GM12801 (cell line): ENCODE measurements around the gene EXOC4.

ENCODE experiments used
- CTCF ChIP-seq: IDR thresholded peaks from one replicate; pipeline ENCODE4 v1.5.1; 2011; ENCODE audit warnings: control low read depth; ENCODE audit not compliant: insufficient read length; ENCODE audit errors: extremely low read depth

EXOC4 gene

GRCh38 chr7:133411395-133411794 is 158.5 kb downstream of the EXOC4 start:
- no peak for TF ChIP-seq CTCF

- TF ChIP-seq CTCF, result no peak
Measured at GRCh38 chr7:133412942-133413341, 160.1 kb downstream of the EXOC4 start.

GRCh38 chr7:133419041-133419440 is 166.2 kb downstream of the EXOC4 start:
- no peak for TF ChIP-seq CTCF

- no peak for TF ChIP-seq CTCF
Measured at GRCh38 chr7:133423618-133424017, 170.7 kb downstream of the EXOC4 start.

GRCh38 chr7:133428326-133428725 is 175.4 kb downstream of the EXOC4 start:
- TF ChIP-seq CTCF, result no peak

DNA sequence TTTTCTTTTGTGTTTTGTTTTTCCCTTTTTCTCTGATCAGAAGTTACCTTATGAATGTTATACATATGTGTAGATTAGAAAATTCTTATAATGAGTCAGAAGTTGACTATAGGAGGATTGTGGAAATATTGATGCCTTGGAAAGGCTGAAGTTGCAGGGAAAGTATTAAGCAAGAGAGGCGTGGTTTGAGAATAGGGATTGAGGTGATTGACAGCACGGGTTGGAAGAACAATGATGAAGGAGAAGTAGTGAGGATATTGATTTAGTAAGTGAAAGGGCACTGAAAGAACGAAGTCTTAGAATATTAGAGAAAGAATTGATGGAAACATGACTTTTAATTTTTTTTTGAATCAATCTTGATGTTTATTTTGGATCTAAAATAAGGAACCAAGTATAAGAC is 176.0 kb downstream of the EXOC4 start:
- TF ChIP-seq CTCF, result no peak

DNA sequence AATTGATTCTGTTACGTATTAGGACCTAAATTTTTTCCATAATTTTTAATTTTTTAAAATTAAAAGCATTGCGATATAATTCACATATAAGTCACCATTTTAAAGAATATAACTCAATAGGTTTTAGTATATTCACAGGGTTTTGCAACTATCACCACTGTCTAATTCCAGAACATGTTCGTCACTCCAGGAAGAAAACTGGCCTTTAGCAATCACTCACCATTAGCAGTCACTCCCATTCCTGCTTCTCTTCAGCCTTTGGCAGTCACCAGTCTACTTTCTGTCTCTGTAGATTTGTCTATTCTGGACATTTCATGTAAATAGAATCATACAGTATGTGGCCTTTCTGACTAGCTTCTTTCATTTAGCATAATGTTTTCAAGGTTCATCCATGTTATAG is 176.5 kb downstream of the EXOC4 start:
- no peak for TF ChIP-seq CTCF
